Panc1 (cell line): ENCODE results near the gene FZD2. TPM values are rescaled to one million over a fixed set of nuclear protein-coding genes. Genes with fewer than 3 reads are reported as not detected.

Source experiments
- ATAC-seq: fragments of 200-7000 bp; cut with Tn5 transposase; 2 replicates; pipeline ENCODE4 v1.9.1; 2020; ENCODE audit warnings: mild to moderate bottlenecking, moderate library complexity
- BruUV-seq: library from RNA; stranded (reverse); fragments of 400-500 nt; replicated peaks from 2 replicates; lab custom pipeline; 2021; lab: Mats Ljungman, UMichigan
- CTCF ChIA-PET: fragments of 300-600 bp; sonication (Branson Sonifier 250); formaldehyde crosslinking; loops from one replicate; lab custom pipeline; 2022; ENCODE audit warnings: antibody characterized with exemption; lab: Charles Lee
- POLR2A ChIA-PET: fragments of 300-600 bp; sonication (Branson Sonifier 250); formaldehyde crosslinking; loops from one replicate; lab custom pipeline; 2022; ENCODE audit warnings: antibody characterized with exemption; lab: Charles Lee
- DNase-seq: peaks from one replicate; pipeline ENCODE4 v3.0.0-alpha.2; 2010; ENCODE audit warnings: low read depth, low spot score
- H3K27ac ChIP-seq: 2 replicates; pipeline ENCODE4 v1.5.1; 2011; ENCODE audit warnings: mild to moderate bottlenecking, low read length, inconsistent platforms
- H3K27me3 ChIP-seq: fragments of 200-500 bp; sonication (Bioruptor generic); 2 replicates; pipeline ENCODE4 v1.6.0; 2014; ENCODE audit warnings: low read length, inconsistent platforms; ENCODE audit not compliant: control insufficient read depth, insufficient read depth
- H3K36me3 ChIP-seq: fragments of 200-500 bp; sonication (Bioruptor generic); 2 replicates; pipeline ENCODE4 v1.5.1; 2014; ENCODE audit warnings: inconsistent platforms, mild to moderate bottlenecking, low read length, moderate library complexity; ENCODE audit not compliant: control insufficient read depth, insufficient read depth
- H3K4me1 ChIP-seq: 2 replicates; pipeline ENCODE4 v1.5.1; 2011; ENCODE audit warnings: inconsistent platforms, mild to moderate bottlenecking, low read length, moderate library complexity; ENCODE audit not compliant: control insufficient read depth, insufficient read depth
- H3K4me3 ChIP-seq, 2 experiments: 2 replicates each; pipeline ENCODE4 v1.5.1; 2011 to 2012; ENCODE audit warnings: low read depth in 2 of 2, low read length in 2 of 2, mild to moderate bottlenecking in 2 of 2, inconsistent platforms in 1 of 2, moderate library complexity in 1 of 2
- H3K9me3 ChIP-seq: fragments of 200-500 bp; sonication (Bioruptor generic); 2 replicates; pipeline ENCODE4 v1.5.1; 2014; ENCODE audit warnings: low read depth, mild to moderate bottlenecking, inconsistent platforms, low read length, moderate library complexity; ENCODE audit not compliant: control insufficient read depth, insufficient read depth
- POLR2AphosphoS5 ChIP-seq: IDR thresholded peaks from 2 replicates; pipeline ENCODE4 v1.6.1; 2012; ENCODE audit warnings: mild to moderate bottlenecking, low read depth, low read length, moderate library complexity
- SIN3A ChIP-seq: IDR thresholded peaks from 2 replicates; pipeline ENCODE4 v1.6.1; 2012; ENCODE audit warnings: low read depth, mild to moderate bottlenecking, low read length, moderate library complexity, borderline replicate concordance; ENCODE audit not compliant: insufficient read depth
- TCF7L2 ChIP-seq: IDR thresholded peaks from 2 replicates; pipeline ENCODE4 v1.6.1; 2011; ENCODE audit warnings: mild to moderate bottlenecking, low read depth, low read length, inconsistent platforms
- in situ Hi-C: cut with HindIII; loops from 2 replicates; pipeline ENCODE4 v1.10.0; 2016; ENCODE audit warnings: low sequenced_read_pairs, low pct_unique_long_range_greater_than_20kb
- intact Hi-C: fragments of 100-400 bp; cut with micrococcal nuclease; formaldehyde crosslinking; loops from one replicate; pipeline ENCODE4 v1.10.0; 2022; ENCODE audit not compliant: unreplicated experiment
- total RNA-seq: library from RNA; stranded (reverse); gene quantifications from one replicate; pipeline ENCODE4 v1.2.1, GENCODE V29; 2021; ENCODE audit not compliant: unreplicated experiment
- TF ChIP-seq, protein P1 (sequence below): fragments of 450-650 bp; IDR thresholded peaks from 2 replicates; pipeline ENCODE4 v1.5.1; 2017; ENCODE audit warnings: mild to moderate bottlenecking
- TF ChIP-seq, protein P2 (sequence below), 2 experiments: IDR thresholded peaks; 2 replicates each; pipeline ENCODE4 v1.6.1; 2011 to 2012; ENCODE audit warnings: low read depth in 2 of 2, control low read depth in 1 of 2, low read length in 1 of 2, mild to moderate bottlenecking in 1 of 2, moderate library complexity in 1 of 2; ENCODE audit not compliant: insufficient read depth in 1 of 2

Gene FZD2
- total RNA-seq, 1 experiment from 2014 or later, result 35.4 TPM

DNA sequence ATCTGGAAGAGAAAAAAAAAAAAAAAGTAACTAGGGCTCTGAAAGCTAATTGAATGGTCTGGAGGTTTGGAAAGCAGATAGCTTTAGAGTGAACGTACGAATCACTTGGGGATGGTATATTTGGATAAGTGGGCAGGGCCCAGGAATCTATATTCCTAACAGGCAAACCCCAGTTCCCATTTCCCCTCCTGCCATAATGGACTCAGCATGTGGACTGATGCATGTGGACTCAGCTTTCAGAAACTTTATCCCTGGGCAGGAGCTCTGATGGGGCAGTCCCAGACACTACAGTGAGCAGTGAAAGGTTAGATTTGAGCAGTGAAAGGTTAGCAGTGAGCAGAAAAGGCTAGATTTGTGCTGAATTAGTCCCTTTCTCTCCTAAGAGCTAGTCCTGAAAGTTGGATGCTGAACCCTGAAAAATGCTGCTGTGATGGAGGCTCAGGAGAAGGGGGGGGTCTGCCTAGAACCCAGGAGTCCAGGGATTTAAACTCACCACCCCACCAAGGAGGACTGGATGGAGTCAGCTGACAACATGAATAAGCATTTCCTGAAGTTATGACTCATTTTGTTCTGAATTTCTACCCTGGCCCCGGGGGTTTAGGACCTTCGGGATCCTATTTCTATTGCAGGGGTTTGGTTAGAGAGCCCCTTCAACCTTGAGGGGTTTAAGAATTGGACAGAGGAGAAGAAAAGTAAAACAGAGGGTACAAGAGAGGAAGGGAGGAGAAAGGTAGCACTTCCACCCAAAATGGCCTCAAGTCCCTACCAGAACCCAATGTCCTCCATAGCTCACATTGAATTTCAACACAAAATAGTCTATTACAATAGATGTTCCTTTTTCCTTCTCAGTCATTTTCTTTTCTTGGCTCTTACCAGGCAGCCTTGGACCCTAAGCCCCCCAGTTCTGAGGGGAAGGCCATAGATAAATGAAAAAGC, 10.3 kb upstream of the FZD2 start:
- no peaks in the 10 kb centered on the region for H3K9me3 ChIP-seq
- peak overlapping the region; percentile 52 for H3K27ac ChIP-seq
- H3K4me3 ChIP-seq, result no peak overlapping the region
- in situ Hi-C loops, result no loop called here
- no TSS peak for BruUV-seq
- peaks cover 40% of the 10 kb centered on the region for H3K4me1 ChIP-seq
- no peak for TF ChIP-seq SIN3A
- TF ChIP-seq TCF7L2, result no peak
- TF ChIP-seq, protein P1, sequence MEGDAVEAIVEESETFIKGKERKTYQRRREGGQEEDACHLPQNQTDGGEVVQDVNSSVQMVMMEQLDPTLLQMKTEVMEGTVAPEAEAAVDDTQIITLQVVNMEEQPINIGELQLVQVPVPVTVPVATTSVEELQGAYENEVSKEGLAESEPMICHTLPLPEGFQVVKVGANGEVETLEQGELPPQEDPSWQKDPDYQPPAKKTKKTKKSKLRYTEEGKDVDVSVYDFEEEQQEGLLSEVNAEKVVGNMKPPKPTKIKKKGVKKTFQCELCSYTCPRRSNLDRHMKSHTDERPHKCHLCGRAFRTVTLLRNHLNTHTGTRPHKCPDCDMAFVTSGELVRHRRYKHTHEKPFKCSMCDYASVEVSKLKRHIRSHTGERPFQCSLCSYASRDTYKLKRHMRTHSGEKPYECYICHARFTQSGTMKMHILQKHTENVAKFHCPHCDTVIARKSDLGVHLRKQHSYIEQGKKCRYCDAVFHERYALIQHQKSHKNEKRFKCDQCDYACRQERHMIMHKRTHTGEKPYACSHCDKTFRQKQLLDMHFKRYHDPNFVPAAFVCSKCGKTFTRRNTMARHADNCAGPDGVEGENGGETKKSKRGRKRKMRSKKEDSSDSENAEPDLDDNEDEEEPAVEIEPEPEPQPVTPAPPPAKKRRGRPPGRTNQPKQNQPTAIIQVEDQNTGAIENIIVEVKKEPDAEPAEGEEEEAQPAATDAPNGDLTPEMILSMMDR, result no peak
- TF ChIP-seq POLR2AphosphoS5, result no peak
- TF ChIP-seq, protein P2, sequence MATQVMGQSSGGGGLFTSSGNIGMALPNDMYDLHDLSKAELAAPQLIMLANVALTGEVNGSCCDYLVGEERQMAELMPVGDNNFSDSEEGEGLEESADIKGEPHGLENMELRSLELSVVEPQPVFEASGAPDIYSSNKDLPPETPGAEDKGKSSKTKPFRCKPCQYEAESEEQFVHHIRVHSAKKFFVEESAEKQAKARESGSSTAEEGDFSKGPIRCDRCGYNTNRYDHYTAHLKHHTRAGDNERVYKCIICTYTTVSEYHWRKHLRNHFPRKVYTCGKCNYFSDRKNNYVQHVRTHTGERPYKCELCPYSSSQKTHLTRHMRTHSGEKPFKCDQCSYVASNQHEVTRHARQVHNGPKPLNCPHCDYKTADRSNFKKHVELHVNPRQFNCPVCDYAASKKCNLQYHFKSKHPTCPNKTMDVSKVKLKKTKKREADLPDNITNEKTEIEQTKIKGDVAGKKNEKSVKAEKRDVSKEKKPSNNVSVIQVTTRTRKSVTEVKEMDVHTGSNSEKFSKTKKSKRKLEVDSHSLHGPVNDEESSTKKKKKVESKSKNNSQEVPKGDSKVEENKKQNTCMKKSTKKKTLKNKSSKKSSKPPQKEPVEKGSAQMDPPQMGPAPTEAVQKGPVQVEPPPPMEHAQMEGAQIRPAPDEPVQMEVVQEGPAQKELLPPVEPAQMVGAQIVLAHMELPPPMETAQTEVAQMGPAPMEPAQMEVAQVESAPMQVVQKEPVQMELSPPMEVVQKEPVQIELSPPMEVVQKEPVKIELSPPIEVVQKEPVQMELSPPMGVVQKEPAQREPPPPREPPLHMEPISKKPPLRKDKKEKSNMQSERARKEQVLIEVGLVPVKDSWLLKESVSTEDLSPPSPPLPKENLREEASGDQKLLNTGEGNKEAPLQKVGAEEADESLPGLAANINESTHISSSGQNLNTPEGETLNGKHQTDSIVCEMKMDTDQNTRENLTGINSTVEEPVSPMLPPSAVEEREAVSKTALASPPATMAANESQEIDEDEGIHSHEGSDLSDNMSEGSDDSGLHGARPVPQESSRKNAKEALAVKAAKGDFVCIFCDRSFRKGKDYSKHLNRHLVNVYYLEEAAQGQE (IDR thresholded peaks at IDR 0.05; ENCODE audit: insufficient read depth in 1 of 2, low read depth in 2 of 2, low read length in 1 of 2), result no peak
- H3K27me3 ChIP-seq, result no peaks in the 10 kb centered on the region
- no peaks in the 10 kb centered on the region for H3K36me3 ChIP-seq
- ChIA-PET CTCF (interaction anchor here (0.7 kb wide), 1 partner anchor 22 kb away, joined by 3 read pairs; no protein-coding TSS in a partner anchor), POLR2A (no interaction called here)
- no peak for DNase-seq
- ATAC-seq, result no peak
- intact Hi-C loops, result no loop called here

DNA sequence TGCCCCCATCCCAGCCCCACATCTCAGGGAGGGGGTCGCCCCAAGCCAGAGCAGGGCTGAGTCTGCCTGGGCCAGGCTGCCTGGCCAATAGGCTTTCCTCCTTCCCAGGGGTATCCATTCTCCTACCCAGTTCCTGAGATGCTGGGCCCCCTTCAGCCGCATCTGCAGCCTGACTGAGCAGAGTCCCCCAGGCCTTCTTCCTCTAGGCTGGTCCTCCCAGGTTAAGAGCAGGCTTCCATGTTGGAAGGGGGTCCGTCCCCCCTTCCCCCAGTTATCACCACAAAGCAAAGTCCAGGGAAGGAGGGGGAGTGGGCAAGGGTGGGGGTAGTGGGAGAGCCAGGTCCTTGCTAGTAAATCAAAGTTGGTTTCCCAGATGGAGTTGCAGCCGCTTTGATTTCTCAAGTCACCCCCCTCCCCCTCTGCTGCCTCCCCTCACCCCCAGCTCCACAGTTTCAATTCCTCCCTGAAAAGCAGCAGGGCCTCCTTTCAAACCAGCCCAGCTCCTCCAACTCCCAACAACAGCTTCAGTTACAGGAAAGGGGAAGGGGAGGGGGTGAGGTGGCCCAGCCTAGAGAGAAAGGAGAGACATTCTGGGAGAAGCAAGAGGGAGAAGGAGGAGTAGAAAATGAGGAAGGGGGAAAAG, 9.5 kb upstream of the FZD2 start:
- Histone ChIP-seq H3K36me3 (no peaks in the 10 kb centered on the region), H3K4me1 (peaks cover 36% of the 10 kb centered on the region), H3K27ac (peak overlapping the region; percentile 56), H3K27me3 (no peaks in the 10 kb centered on the region), H3K9me3 (no peaks in the 10 kb centered on the region), H3K4me3 (no peak overlapping the region)
- ChIA-PET POLR2A (interaction anchor here (0.7 kb wide), 1 partner anchor 36 kb away, joined by 15 read pairs; no protein-coding TSS in a partner anchor), CTCF (no interaction called here)
- DNase-seq, result no peak
- TF ChIP-seq, protein P2 (IDR thresholded peaks at IDR 0.05; ENCODE audit: insufficient read depth in 1 of 2, low read depth in 2 of 2, low read length in 1 of 2), result no peak
- TF ChIP-seq SIN3A, result no peak
- TF ChIP-seq POLR2AphosphoS5, result no peak
- TF ChIP-seq, protein P1, result no peak
- TF ChIP-seq TCF7L2, result no peak
- ATAC-seq, result no peak
- intact Hi-C loops (no loop called here), in situ Hi-C loops (no loop called here)
- BruUV-seq, result no TSS peak
